ENCODE data around the gene SBNO2.

- TF ChIP-seq TAF1 (IDR thresholded peaks at IDR 0.05; ENCODE audit: borderline replicate concordance, low read depth, low read length), result no peak
- no peak for TF ChIP-seq POLR2A (IDR thresholded peaks at IDR 0.05; ENCODE audit: low read depth, low read length)
- no peak for TF ChIP-seq POLR2AphosphoS5 (IDR thresholded peaks at IDR 0.05; ENCODE audit: low read depth, low read length)
Observed at GRCh38 chr19:1126984-1127760, 46.9 kb downstream of the SBNO2 start.
